ENCODE measurements around the gene NPAS3. TPM values are rescaled to one million over a fixed set of nuclear protein-coding genes. Genes with fewer than 3 reads are reported as not detected.
"Not testable (repeated sequence)": the region's sequence is repeated elsewhere in the genome, so short reads cannot be mapped to it uniquely, and the experiment has no call there.

NPAS3 gene
- total RNA-seq, 4 donors from 2014 or later: 1.9 to 10.6 (median 2.2) TPM

- no peak overlapping the region for H3K27ac ChIP-seq
- no peak overlapping the region for H3K4me3 ChIP-seq
- no peaks in the 10 kb centered on the region for H3K9me3 ChIP-seq
- ATAC-seq: no peak
- H3K4me1 ChIP-seq: peaks cover 0 to 5% (median 0%) of the 10 kb centered on the region in 3 donors
- 0 to 22% methylated on average over 1 of the region's 1 CpG for WGBS, 2 donors (ENCODE audit: low coverage in 1 of 2)
- TF ChIP-seq POLR2A (IDR thresholded peaks at IDR 0.05) (no peak), POLR2AphosphoS5 (IDR thresholded peaks at IDR 0.05) (no peak), CTCF (IDR thresholded peaks at IDR 0.05) (no peak), EP300 (IDR thresholded peaks at IDR 0.05) (no peak)
- H3K36me3 ChIP-seq: no peaks in the 10 kb centered on the region
- H3K27me3 ChIP-seq: no peaks in the 10 kb centered on the region
Measured at GRCh38 chr14:33081259-33081658, 142.6 kb downstream of the NPAS3 start.

- Histone ChIP-seq H3K9me3 (peaks cover 0 to 12% (median 0%) of the 10 kb centered on the region in 3 donors), H3K4me3 (no peak overlapping the region), H3K36me3 (peaks cover 0 to 5% of the 10 kb centered on the region in 2 donors), H3K27me3 (no peaks in the 10 kb centered on the region), H3K27ac (no peak overlapping the region), H3K4me1 (peaks cover 0 to 5% (median 0%) of the 10 kb centered on the region in 3 donors)
- TF ChIP-seq POLR2A (IDR thresholded peaks at IDR 0.05) (no peak), POLR2AphosphoS5 (IDR thresholded peaks at IDR 0.05) (no peak), CTCF (IDR thresholded peaks at IDR 0.05) (no peak), EP300 (IDR thresholded peaks at IDR 0.05) (no peak)
- ATAC-seq: no peak
- 96 to 98% methylated on average over 2 of the region's 2 CpGs for WGBS, 2 donors (ENCODE audit: low coverage in 1 of 2)
Measured at GRCh38 chr14:33085799-33086198, 147.1 kb downstream of the NPAS3 start.

GRCh38 chr14:33088274-33088673 lies 149.6 kb downstream of the NPAS3 start:
- 84 to 100% methylated on average over 2 to 10 of the region's 11 CpGs for WGBS, 2 donors (ENCODE audit: low coverage in 1 of 2)
- H3K36me3 ChIP-seq, H3K27ac ChIP-seq, H3K4me3 ChIP-seq, ATAC-seq, H3K27me3 ChIP-seq, H3K4me1 ChIP-seq: not testable (repeated sequence)
- peaks cover 0 to 18% (median 0%) of the 10 kb centered on the region in 3 donors for H3K9me3 ChIP-seq

- no peak overlapping the region for H3K4me3 ChIP-seq
- H3K36me3 ChIP-seq: no peaks in the 10 kb centered on the region
- no peaks in the 10 kb centered on the region for H3K4me1 ChIP-seq
- peaks cover 0 to 5% (median 0%) of the 10 kb centered on the region in 3 donors for H3K9me3 ChIP-seq
- no peaks in the 10 kb centered on the region for H3K27me3 ChIP-seq
- TF ChIP-seq EP300 (IDR thresholded peaks at IDR 0.05) (no peak), POLR2AphosphoS5 (IDR thresholded peaks at IDR 0.05) (no peak), POLR2A (IDR thresholded peaks at IDR 0.05) (no peak), CTCF (IDR thresholded peaks at IDR 0.05) (no peak)
- no peak for ATAC-seq
- no peak overlapping the region for H3K27ac ChIP-seq
Measured at GRCh38 chr14:33098016-33098415, 159.3 kb downstream of the NPAS3 start.

GRCh38 chr14:33103489-33103888 lies 164.8 kb downstream of the NPAS3 start:
- H3K9me3 ChIP-seq: no peaks in the 10 kb centered on the region
- ATAC-seq: no peak
- no peaks in the 10 kb centered on the region for H3K36me3 ChIP-seq
- no peak for TF ChIP-seq POLR2A (IDR thresholded peaks at IDR 0.05)
- no peak for TF ChIP-seq POLR2AphosphoS5 (IDR thresholded peaks at IDR 0.05)
- TF ChIP-seq EP300 (IDR thresholded peaks at IDR 0.05): no peak
- TF ChIP-seq CTCF (IDR thresholded peaks at IDR 0.05): no peak
- H3K4me1 ChIP-seq: peaks cover 0 to 6% (median 0%) of the 10 kb centered on the region in 3 donors
- no peak overlapping the region for H3K4me3 ChIP-seq
- H3K27me3 ChIP-seq: no peaks in the 10 kb centered on the region
- H3K27ac ChIP-seq: no peak overlapping the region
- WGBS, 2 donors (ENCODE audit: low coverage in 1 of 2): 35 to 63% methylated on average over 2 to 3 of the region's 3 CpGs
